RWPE2 (cell line): ENCODE data around the gene HAUS7.

ENCODE experiments used
- ATAC-seq: fragments of 200-7000 bp; cut with Tn5 transposase; 3 replicates; pipeline ENCODE4 v1.9.1; 2021; ENCODE audit warnings: low read depth
- DNase-seq: peaks from one replicate; pipeline ENCODE4 v3.0.0-alpha.2; 2020; ENCODE audit warnings: low spot score
- H3K27ac ChIP-seq: fragments of 450-650 bp; 2 replicates; pipeline ENCODE4 v1.5.1; 2017; ENCODE audit warnings: mild to moderate bottlenecking; ENCODE audit not compliant: poor library complexity, severe bottlenecking
- H3K27me3 ChIP-seq: fragments of 250-450 bp; sonication (Bioruptor Pico); 2 replicates; pipeline ENCODE4 v1.5.1; 2021; ENCODE audit warnings: mild to moderate bottlenecking, moderate library complexity; ENCODE audit not compliant: insufficient read depth, poor library complexity, severe bottlenecking
- H3K36me3 ChIP-seq: fragments of 250-450 bp; sonication (Bioruptor Pico); 2 replicates; pipeline ENCODE4 v1.5.1; 2020; ENCODE audit warnings: low read depth, mild to moderate bottlenecking, moderate library complexity
- H3K4me1 ChIP-seq: fragments of 250-450 bp; sonication (Bioruptor Pico); 2 replicates; pipeline ENCODE4 v1.5.1; 2021; ENCODE audit warnings: mild to moderate bottlenecking, moderate library complexity; ENCODE audit not compliant: insufficient read depth, poor library complexity, severe bottlenecking
- H3K4me3 ChIP-seq: fragments of 250-450 bp; sonication (Bioruptor Pico); 2 replicates; pipeline ENCODE4 v1.5.1; 2021; ENCODE audit warnings: mild to moderate bottlenecking, moderate library complexity; ENCODE audit not compliant: severe bottlenecking
- H3K9me3 ChIP-seq: fragments of 250-450 bp; sonication (Bioruptor Pico); 2 replicates; pipeline ENCODE4 v1.5.1; 2021; ENCODE audit warnings: mild to moderate bottlenecking, moderate library complexity; ENCODE audit not compliant: severe bottlenecking
- CTCF ChIP-seq: fragments of 450-650 bp; IDR thresholded peaks from one replicate; pipeline ENCODE4 v1.5.1; 2017; ENCODE audit warnings: mild to moderate bottlenecking, moderate library complexity; ENCODE audit not compliant: poor library complexity, severe bottlenecking

The HAUS7 gene

GRCh38 chrX:153457827-153458466 lies 12.4 kb downstream of the HAUS7 start:
- Histone ChIP-seq H3K36me3 (peaks cover 4% of the 10 kb centered on the region; the same call in 1 of the 2 replicates), H3K4me3 (no peak overlapping the region), H3K27ac (no peak overlapping the region), H3K27me3 (no peaks in the 10 kb centered on the region), H3K4me1 (no peaks in the 10 kb centered on the region), H3K9me3 (no peaks in the 10 kb centered on the region)
- TF ChIP-seq CTCF = no peak
- ATAC-seq (no peak), DNase-seq (no peak)

GRCh38 chrX:153457136-153457825 lies 13.1 kb downstream of the HAUS7 start:
- no peaks in the 10 kb centered on the region for H3K4me1 ChIP-seq
- H3K4me3 ChIP-seq = no peak overlapping the region
- H3K27ac ChIP-seq = no peak overlapping the region
- H3K36me3 ChIP-seq = peaks cover 4% of the 10 kb centered on the region; the same call in 1 of the 2 replicates
- ATAC-seq (no peak), DNase-seq (no peak)
- H3K27me3 ChIP-seq = no peaks in the 10 kb centered on the region
- H3K9me3 ChIP-seq = no peaks in the 10 kb centered on the region
- no peak for TF ChIP-seq CTCF

GRCh38 chrX:153456704-153457103 lies 13.7 kb downstream of the HAUS7 start:
- Histone ChIP-seq H3K27ac (no peak overlapping the region), H3K36me3 (peaks cover 4% of the 10 kb centered on the region; the same call in 1 of the 2 replicates), H3K4me3 (no peak overlapping the region), H3K9me3 (no peaks in the 10 kb centered on the region), H3K27me3 (no peaks in the 10 kb centered on the region), H3K4me1 (no peaks in the 10 kb centered on the region)
- no peak for ATAC-seq
- no peak for TF ChIP-seq CTCF
- DNase-seq = no peak

GRCh38 chrX:153456161-153456560 lies 14.2 kb downstream of the HAUS7 start:
- ATAC-seq (no peak), DNase-seq (no peak)
- H3K4me3 ChIP-seq = no peak overlapping the region
- peaks cover 4% of the 10 kb centered on the region; the same call in 1 of the 2 replicates for H3K36me3 ChIP-seq
- H3K27me3 ChIP-seq = no peaks in the 10 kb centered on the region
- no peaks in the 10 kb centered on the region for H3K4me1 ChIP-seq
- H3K27ac ChIP-seq = no peak overlapping the region
- no peaks in the 10 kb centered on the region for H3K9me3 ChIP-seq
- no peak for TF ChIP-seq CTCF

- H3K4me1 ChIP-seq = no peaks in the 10 kb centered on the region
- no peaks in the 10 kb centered on the region for H3K27me3 ChIP-seq
- no peaks in the 10 kb centered on the region for H3K9me3 ChIP-seq
- H3K4me3 ChIP-seq = no peak overlapping the region
- H3K27ac ChIP-seq = no peak overlapping the region
- ATAC-seq (no peak), DNase-seq (no peak)
- no peak for TF ChIP-seq CTCF
- peaks cover 4% of the 10 kb centered on the region; the same call in 1 of the 2 replicates for H3K36me3 ChIP-seq
Measured at GRCh38 chrX:153455571-153455970, 14.8 kb downstream of the HAUS7 start.
